Renal cortical epithelial cell (primary cell): ENCODE data around the gene MAJIN. TPM values are rescaled to one million over a fixed set of nuclear protein-coding genes. Genes with fewer than 3 reads are reported as not detected.

Source experiments
- DNase-seq: peaks from one replicate; pipeline ENCODE4 v3.0.0-alpha.2; 2011; ENCODE audit warnings: low read depth
- total RNA-seq: library from RNA; depleted of rRNA; stranded (reverse); fragments of >200 nt; gene quantifications from 2 replicates; pipeline ENCODE4 v1.2.3, GENCODE V29; 2014

Gene MAJIN
- total RNA-seq, 1 donor from 2014 or later = not detected

- no peak for DNase-seq
These were observed 60.2 kb downstream of the MAJIN start for GRCh38 chr11:64911689-64912088.

GRCh38 chr11:64911142-64911541 is 60.8 kb downstream of the MAJIN start:
- DNase-seq = no peak

GRCh38 chr11:64910451-64911093 is 61.3 kb downstream of the MAJIN start:
- no peak for DNase-seq

- no peak for DNase-seq
These were observed 62.1 kb downstream of the MAJIN start for GRCh38 chr11:64909653-64910343.

DNA sequence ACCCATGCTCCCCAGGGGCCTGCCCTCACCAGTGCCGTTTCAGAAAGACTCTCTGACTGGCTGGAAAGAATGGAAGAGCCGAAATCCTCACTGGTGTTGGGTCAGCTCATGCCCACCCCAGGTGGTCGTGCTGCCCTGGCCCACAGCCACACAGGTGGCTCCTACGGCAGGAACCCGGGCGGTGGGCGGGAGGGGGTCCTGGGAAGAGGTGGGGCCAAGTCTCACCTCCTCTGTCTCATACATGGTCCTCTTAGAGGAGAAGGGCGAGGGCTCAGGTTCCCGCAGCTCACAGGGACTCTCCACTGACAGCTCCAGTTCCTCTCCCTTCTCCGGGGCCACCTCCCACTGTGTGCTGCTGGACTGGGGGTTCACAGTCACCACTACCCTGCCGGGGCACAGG is 63.1 kb downstream of the MAJIN start:
- DNase-seq = no peak

- no peak for DNase-seq
These were observed 65.6 kb downstream of the MAJIN start for GRCh38 chr11:64906314-64906635.

GRCh38 chr11:64905516-64906313 is 66.2 kb downstream of the MAJIN start:
- no peak for DNase-seq

DNA sequence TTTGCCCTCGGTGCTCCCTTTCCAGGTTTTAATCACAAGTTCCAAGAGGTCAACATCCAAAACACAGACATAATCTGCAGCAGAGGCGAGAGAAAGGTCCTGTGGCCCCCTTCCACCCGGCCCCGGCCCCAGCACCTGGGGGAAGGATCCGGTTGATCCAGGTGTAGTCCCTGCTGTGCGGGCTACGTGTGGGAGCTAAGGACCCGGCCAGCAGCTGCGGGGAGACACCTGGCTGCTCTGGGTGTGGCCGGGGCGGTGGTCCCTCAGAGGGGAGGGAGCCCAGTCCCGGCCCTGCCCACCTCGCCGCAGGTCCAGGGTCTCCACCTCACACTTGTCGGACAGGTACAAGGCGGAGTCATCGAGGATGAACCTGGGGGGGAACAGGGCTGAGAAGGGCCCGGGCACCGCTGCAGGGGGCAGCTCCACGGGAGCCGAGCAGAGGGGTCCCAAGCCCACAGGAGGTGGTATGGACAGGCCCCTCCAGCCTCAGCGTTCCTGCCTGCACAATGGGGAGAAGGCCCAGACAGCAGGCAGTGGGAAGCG is 68.5 kb downstream of the MAJIN start:
- DNase-seq = no peak

DNA sequence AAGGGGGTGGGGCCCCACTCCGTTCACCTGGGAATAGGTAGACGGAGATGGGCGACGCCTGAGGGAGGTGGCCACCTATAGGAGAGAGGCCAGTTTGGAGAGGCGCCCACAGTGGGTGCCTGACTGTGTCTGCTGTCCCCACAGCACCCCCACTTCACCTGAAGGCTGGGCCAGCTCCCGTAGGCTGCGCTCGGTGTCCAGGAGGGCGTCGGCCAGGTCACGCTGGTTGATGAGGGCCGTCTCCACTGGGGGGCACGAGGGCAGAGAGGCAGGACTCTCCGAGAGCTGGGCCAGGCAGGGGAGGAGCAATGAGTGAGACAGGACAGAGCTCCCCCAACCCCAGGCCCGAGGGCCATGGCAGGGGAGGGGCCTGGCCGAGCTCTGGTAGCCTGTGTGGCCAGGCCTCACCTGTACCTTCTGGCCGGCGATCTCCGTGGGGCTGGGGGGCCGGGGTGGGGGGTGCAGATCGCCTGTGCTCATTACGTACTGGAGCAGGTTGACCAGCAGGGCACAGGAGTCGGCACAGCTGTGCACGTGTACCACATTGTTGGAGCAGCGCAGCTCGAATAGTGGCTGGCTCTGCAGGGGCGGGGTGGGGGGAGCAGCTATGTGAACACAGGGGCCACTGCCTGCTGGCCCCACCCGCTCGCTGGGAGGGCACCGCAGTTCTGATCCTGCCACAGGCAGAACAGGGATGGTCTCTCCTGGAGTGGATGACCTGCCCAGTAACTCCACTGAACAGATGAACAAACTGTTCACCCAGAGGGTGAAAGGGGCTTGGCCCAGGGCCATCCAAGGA is 69.6 kb downstream of the MAJIN start:
- DNase-seq = no peak

DNA sequence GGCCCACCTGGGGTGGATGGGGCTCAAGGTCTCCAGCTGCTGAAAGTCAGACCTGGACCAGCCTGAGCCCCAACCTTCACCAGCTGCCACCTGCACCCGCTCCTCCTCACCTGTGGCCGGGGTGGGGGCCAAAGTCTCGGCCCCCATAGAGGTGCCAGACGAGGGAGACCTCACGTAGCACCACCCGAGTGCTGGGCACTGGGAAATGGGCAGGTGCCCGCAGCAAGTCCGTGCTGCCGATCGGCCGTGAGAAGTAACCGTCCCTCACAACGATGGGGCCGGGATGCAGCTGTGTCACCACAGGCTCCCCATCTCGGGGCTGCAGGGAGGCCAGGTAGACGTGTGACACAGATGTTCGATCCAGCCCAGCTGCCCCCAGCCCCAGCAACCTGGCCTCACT is 71.1 kb downstream of the MAJIN start:
- DNase-seq = no peak

GRCh38 chr11:64900263-64900678 is 71.6 kb downstream of the MAJIN start:
- DNase-seq = no peak

GRCh38 chr11:64898541-64898940 is 73.4 kb downstream of the MAJIN start:
- no peak for DNase-seq

- no peak for DNase-seq
These were observed 73.8 kb downstream of the MAJIN start for GRCh38 chr11:64898076-64898445.

- no peak for DNase-seq
These were observed 74.4 kb downstream of the MAJIN start for GRCh38 chr11:64897381-64898075.

DNA sequence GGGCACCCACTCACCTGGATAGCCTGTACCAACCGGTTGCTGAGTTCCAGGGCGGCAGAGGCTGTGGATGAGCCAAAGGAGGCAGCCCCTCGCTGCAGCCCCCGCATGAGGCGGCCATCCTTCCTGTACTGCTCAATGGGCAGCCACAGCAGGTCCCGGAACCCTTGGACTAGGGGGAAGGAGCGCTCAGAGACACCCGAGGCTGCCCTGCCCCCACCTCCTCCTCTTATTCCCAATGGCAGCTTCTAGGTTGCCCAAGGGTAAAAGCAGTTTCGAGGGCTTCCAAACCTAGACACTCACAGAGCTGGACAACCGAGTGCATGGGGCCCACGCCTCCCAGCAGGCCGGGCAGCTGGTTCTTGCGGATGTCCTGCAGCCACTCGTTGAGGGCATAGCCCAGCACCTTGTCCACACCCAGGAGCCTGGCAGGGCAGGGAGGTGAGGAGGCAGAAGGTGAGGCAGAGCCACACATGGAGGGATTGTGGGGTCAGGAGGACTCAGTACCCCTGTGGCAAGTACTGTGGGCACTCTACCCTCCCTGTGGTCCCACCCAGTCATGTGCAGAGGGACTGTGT is 75.4 kb downstream of the MAJIN start:
- DNase-seq = no peak

DNA sequence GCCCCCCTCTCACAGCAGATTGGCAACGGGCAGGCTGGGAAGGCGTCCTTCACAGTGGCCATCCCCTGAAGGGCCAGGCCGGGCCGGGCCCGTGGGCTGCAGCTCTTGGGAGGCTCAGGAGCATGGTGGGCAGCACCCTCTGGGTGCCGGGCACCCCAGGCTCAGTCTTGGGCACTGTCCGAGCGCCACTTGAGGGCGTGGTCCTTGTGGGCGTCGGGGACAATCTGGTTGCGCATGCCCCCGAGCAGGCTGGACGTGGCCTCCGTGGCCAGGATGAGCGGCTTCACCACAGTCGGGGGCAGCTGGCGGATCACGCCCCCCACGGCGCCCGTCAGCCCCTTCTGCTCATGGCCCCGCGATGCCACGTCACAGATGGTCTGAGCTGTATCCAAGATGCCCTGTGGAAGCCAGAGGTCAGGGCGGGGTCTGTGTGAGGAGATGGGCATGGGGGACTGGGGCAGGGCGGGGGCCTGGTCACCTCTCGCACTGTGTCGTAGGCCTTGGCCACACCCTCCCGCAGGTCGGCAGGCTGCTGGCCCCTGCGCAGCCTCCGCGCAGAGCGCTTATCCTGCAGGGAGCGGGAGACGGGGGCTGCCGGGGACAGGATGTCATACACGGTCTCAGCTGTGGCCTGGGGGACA is 77.0 kb downstream of the MAJIN start:
- DNase-seq = no peak

- DNase-seq = peak; percentile 41
These were observed 77.7 kb downstream of the MAJIN start for GRCh38 chr11:64894070-64894811.

- DNase-seq = peak; percentile 40
These were observed 78.5 kb downstream of the MAJIN start for GRCh38 chr11:64893194-64894069.

GRCh38 chr11:64892838-64893193 is 79.1 kb downstream of the MAJIN start:
- no peak for DNase-seq
